ENCODE results near the gene TAF15.

DNA sequence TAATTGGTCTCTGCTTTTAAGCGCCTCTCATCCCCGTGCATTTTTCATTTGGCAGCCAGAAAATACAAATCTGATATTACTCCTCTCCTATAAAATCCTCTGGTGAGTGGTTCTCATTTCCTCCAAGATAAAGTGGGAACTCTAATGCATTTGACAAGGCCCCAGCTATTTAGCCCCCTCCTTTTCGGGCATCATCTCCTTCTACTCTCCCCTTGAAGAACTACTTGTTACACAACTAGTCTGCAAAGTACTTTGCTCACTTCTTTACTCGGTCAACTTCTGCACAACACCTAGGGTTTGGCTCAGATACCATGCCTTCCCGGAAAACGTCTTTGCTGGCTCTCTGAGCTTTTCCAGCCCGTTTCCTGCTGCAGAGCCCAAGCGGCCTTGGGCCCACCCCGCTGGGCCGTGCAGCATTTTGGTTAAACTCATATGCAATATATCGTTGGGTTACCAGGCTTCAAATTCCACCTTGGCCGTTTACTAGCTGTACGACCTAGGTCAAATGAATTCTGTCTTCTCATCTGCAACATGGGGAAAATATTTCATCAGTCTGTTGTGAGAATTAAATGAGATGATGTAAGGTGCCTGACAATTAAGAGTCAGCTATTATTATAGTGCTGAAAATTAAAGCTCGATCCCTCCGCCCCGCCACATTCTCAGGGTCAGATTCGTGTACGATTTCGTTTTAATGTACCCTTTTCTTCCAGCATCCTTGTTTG is 883 bp upstream of the TAF15 start:
- TF ChIP-seq EZH2 (IDR thresholded peaks at IDR 0.05; ENCODE audit: borderline replicate concordance, low read length), result no peak
- TF ChIP-seq, protein P1, sequence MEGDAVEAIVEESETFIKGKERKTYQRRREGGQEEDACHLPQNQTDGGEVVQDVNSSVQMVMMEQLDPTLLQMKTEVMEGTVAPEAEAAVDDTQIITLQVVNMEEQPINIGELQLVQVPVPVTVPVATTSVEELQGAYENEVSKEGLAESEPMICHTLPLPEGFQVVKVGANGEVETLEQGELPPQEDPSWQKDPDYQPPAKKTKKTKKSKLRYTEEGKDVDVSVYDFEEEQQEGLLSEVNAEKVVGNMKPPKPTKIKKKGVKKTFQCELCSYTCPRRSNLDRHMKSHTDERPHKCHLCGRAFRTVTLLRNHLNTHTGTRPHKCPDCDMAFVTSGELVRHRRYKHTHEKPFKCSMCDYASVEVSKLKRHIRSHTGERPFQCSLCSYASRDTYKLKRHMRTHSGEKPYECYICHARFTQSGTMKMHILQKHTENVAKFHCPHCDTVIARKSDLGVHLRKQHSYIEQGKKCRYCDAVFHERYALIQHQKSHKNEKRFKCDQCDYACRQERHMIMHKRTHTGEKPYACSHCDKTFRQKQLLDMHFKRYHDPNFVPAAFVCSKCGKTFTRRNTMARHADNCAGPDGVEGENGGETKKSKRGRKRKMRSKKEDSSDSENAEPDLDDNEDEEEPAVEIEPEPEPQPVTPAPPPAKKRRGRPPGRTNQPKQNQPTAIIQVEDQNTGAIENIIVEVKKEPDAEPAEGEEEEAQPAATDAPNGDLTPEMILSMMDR (IDR thresholded peaks at IDR 0.05; ENCODE audit: low read length), result no peak

Measured in OCI-LY1 (cell line).